HepG2 (cell line): ENCODE measurements around the gene BSN. TPM values are rescaled to one million over a fixed set of nuclear protein-coding genes. Genes with fewer than 3 reads are reported as not detected.
A peak's percentile ranks its signal among the peaks of the same experiment; 100 is the strongest.

ENCODE experiments used
- E2F1 ChIP-seq: sonication (generic); formaldehyde crosslinking; IDR thresholded peaks from 2 replicates; pipeline ENCODE4 v1.5.0; 2020; ENCODE audit warnings: missing genetic modification reagents
- HES4 ChIP-seq: sonication (generic); formaldehyde crosslinking; IDR thresholded peaks from 2 replicates; pipeline ENCODE4 v1.9.0; 2021; ENCODE audit warnings: mild to moderate bottlenecking, missing genetic modification reagents, borderline replicate concordance
- IRF2 ChIP-seq: IDR thresholded peaks from 2 replicates; pipeline ENCODE4 v1.6.1; 2018; ENCODE audit warnings: missing genetic modification reagents, missing compliant biosample characterization
- RNF219 ChIP-seq: sonication (generic); formaldehyde crosslinking; IDR thresholded peaks from 2 replicates; pipeline ENCODE4 v1.5.0; 2020; ENCODE audit warnings: mild to moderate bottlenecking, missing genetic modification reagents
- SUZ12 ChIP-seq: fragments of 150-350 bp; IDR thresholded peaks from 2 replicates; pipeline ENCODE4 v1.6.1; 2014; ENCODE audit warnings: low read depth, low read length
- UBTF ChIP-seq: sonication (generic); formaldehyde crosslinking; IDR thresholded peaks from 2 replicates; pipeline ENCODE4 v1.4.0; 2020; ENCODE audit warnings: mild to moderate bottlenecking, missing genetic modification reagents
- ZBTB40 ChIP-seq, 2 experiments: fragments of 450-650 bp in 1 of 2; sonication (generic) in 1 of 2; formaldehyde crosslinking in 1 of 2; IDR thresholded peaks; 2 replicates each; pipeline versions ENCODE4 v1.6.1 to v1.8.0; 2016 to 2022; ENCODE audit warnings: antibody characterized with exemption in 1 of 2, mild to moderate bottlenecking in 1 of 2, missing genetic modification reagents in 1 of 2
- ZGPAT ChIP-seq: IDR thresholded peaks from 2 replicates; pipeline ENCODE4 v1.6.1; 2016; ENCODE audit warnings: mild to moderate bottlenecking
- ZNF12 ChIP-seq: sonication (generic); formaldehyde crosslinking; IDR thresholded peaks from 2 replicates; pipeline ENCODE4 v1.5.0; 2020; ENCODE audit warnings: missing genetic modification reagents
- ZSCAN9 ChIP-seq: IDR thresholded peaks from 2 replicates; pipeline ENCODE4 v1.6.1; 2016; ENCODE audit warnings: borderline replicate concordance
- polyA plus RNA-seq, 8 experiments: library from polyadenylated mRNA; depleted of rRNA in 3 of 8; stranded (reverse) in 7 of 8; unstranded in 1 of 8; fragments of >200 nt; fragmentation: Illumina TruSeq in 4 of 8; extraction: Trizol in 4 of 8; gene quantifications; 2 replicates each; pipeline versions ENCODE4 v1.2.1 to v1.2.3, GENCODE V29; 2011 to 2016; ENCODE audit warnings: low read depth in 4 of 8, missing spikeins in 1 of 8, mixed read lengths in 1 of 8; ENCODE audit not compliant: insufficient read depth in 1 of 8
- total RNA-seq, 5 experiments: library from RNA; depleted of rRNA; stranded (reverse); fragments of >200 nt; fragmentation: Illumina TruSeq; extraction: Trizol; gene quantifications; 2 replicates each; pipeline ENCODE4 v1.2.3, GENCODE V29; 2016; ENCODE audit warnings: low read depth in 1 of 5

The BSN gene
- total and polyA plus RNA-seq, 2 of the 13 experiments (the other 11 are each of a cell fraction or from before 2014, with no cell fraction given) = 0.42 to 0.86 TPM

- no peak for TF ChIP-seq ZBTB40 (IDR thresholded peaks at IDR 0.05)
- peak; percentile 48; the same call in 1 of the 2 replicates for TF ChIP-seq ZBTB40 (CRISPR knock-in tag; IDR thresholded peaks at IDR 0.05)
- 0 out of 2 replicates have a peak, but pooled peaks have one; percentile 55 for TF ChIP-seq ZSCAN9 (CRISPR knock-in tag)
- no peak; the same call in 1 of the 2 replicates for TF ChIP-seq RNF219 (CRISPR knock-in tag)
- peak; percentile 64; the same call in 1 of the 2 replicates for TF ChIP-seq HES4
- peak; percentile 83 for TF ChIP-seq UBTF
- peak; percentile 60; the same call in 1 of the 2 replicates for TF ChIP-seq ZGPAT (CRISPR knock-in tag)
- TF ChIP-seq ZNF12 = no peak
- no peak for TF ChIP-seq SUZ12
- TF ChIP-seq E2F1 = no peak
- peak; percentile 56; the same call in 1 of the 2 replicates for TF ChIP-seq IRF2 (CRISPR knock-in tag)
These were observed 135.0 kb downstream of the BSN start, which contains the start of the genes MST1 and RNF123 (continued) for GRCh38 chr3:49689046-49689907.
